GM20000 (cell line): ENCODE results near the gene UPK3B.
"Not testable (repeated sequence)": the region's sequence is repeated elsewhere in the genome, so short reads cannot be mapped to it uniquely, and the experiment has no call there.

Source experiments
- DNase-seq: peaks from one replicate; pipeline ENCODE4 v3.0.0; 2012; ENCODE audit warnings: low spot score
- CTCF ChIP-seq: IDR thresholded peaks from 2 replicates; pipeline ENCODE4 v1.5.1; 2012; ENCODE audit warnings: mild to moderate bottlenecking, control low read depth; ENCODE audit errors: extremely low read depth, missing control alignments

Gene UPK3B

GRCh38 chr7:76515999-76516443 is 5.7 kb downstream of the UPK3B start:
- DNase-seq: peak; percentile 77
- peak; percentile 69 for TF ChIP-seq CTCF

- not testable (repeated sequence) for DNase-seq
Measured at GRCh38 chr7:76516932-76517331, 6.6 kb downstream of the UPK3B start.

GRCh38 chr7:76526183-76526582 is 15.8 kb downstream of the UPK3B start:
- DNase-seq: not testable (repeated sequence)

- not testable (repeated sequence) for DNase-seq
Measured at GRCh38 chr7:76531643-76532042, 21.3 kb downstream of the UPK3B start.

- DNase-seq: not testable (repeated sequence)
Measured at GRCh38 chr7:76543197-76543596, 32.8 kb downstream of the UPK3B start, which contains the start of gene SPDYE16. Gene SPDYE16 (minus strand): TSS chr7:76543297. CDS start chr7:76541459, 1,838 bp downstream.

GRCh38 chr7:76549025-76549854 is 38.9 kb downstream of the UPK3B start:
- DNase-seq: peak; percentile 86

GRCh38 chr7:76549855-76550248 is 39.5 kb downstream of the UPK3B start:
- not testable (repeated sequence) for DNase-seq

- DNase-seq: not testable (repeated sequence)
Measured at GRCh38 chr7:76551992-76552391, 41.6 kb downstream of the UPK3B start.

GRCh38 chr7:76559685-76560084 is 49.3 kb downstream of the UPK3B start:
- DNase-seq: not testable (repeated sequence)

GRCh38 chr7:76560157-76560556 is 49.8 kb downstream of the UPK3B start:
- DNase-seq: not testable (repeated sequence)

- DNase-seq: not testable (repeated sequence)
Measured at GRCh38 chr7:76561342-76561741, 51.0 kb downstream of the UPK3B start.

- DNase-seq: not testable (repeated sequence)
Measured at GRCh38 chr7:76565001-76565400, 54.6 kb downstream of the UPK3B start.
